Ishikawa (cell line): ENCODE data around the gene SAG.

ENCODE experiments used
- CEBPB ChIP-seq: IDR thresholded peaks from 2 replicates; pipeline ENCODE4 v1.6.1; 2012
- CREB1 ChIP-seq: IDR thresholded peaks from 2 replicates; pipeline ENCODE4 v1.6.1; 2012; ENCODE audit warnings: low read depth
- EGR1 ChIP-seq: IDR thresholded peaks from 2 replicates; pipeline ENCODE4 v1.6.1; 2012
- EP300 ChIP-seq: IDR thresholded peaks from 2 replicates; pipeline ENCODE4 v1.6.1; 2012; ENCODE audit warnings: borderline replicate concordance
- FOXM1 ChIP-seq: IDR thresholded peaks from 2 replicates; pipeline ENCODE4 v1.6.1; 2012; ENCODE audit warnings: low read depth, borderline replicate concordance
- NFIC ChIP-seq: IDR thresholded peaks from 2 replicates; pipeline ENCODE4 v1.6.1; 2012
- RAD21 ChIP-seq: IDR thresholded peaks from 2 replicates; pipeline ENCODE4 v1.6.1; 2012; ENCODE audit warnings: low read depth
- TAF1 ChIP-seq: IDR thresholded peaks from 2 replicates; pipeline ENCODE4 v1.6.1; 2012; ENCODE audit warnings: low read depth, mild to moderate bottlenecking
- TCF12 ChIP-seq: IDR thresholded peaks from 2 replicates; pipeline ENCODE4 v1.6.1; 2012; ENCODE audit warnings: low read depth
- TEAD4 ChIP-seq: IDR thresholded peaks from 2 replicates; pipeline ENCODE4 v1.6.1; 2012
- YY1 ChIP-seq: IDR thresholded peaks from 2 replicates; pipeline ENCODE4 v1.6.1; 2012; ENCODE audit warnings: low read depth
- ZBTB7A ChIP-seq: IDR thresholded peaks from 2 replicates; pipeline ENCODE4 v1.6.1; 2012; ENCODE audit warnings: low read depth
- TF ChIP-seq, protein P1 (sequence below): IDR thresholded peaks from 2 replicates; pipeline ENCODE4 v1.6.1; 2012
- TF ChIP-seq, protein P2 (sequence below): IDR thresholded peaks from 2 replicates; pipeline ENCODE4 v1.6.1; 2012
- TF ChIP-seq, protein P3 (sequence below): IDR thresholded peaks from 2 replicates; pipeline ENCODE4 v1.6.1; 2012; ENCODE audit warnings: low read depth, mild to moderate bottlenecking

The SAG gene

DNA sequence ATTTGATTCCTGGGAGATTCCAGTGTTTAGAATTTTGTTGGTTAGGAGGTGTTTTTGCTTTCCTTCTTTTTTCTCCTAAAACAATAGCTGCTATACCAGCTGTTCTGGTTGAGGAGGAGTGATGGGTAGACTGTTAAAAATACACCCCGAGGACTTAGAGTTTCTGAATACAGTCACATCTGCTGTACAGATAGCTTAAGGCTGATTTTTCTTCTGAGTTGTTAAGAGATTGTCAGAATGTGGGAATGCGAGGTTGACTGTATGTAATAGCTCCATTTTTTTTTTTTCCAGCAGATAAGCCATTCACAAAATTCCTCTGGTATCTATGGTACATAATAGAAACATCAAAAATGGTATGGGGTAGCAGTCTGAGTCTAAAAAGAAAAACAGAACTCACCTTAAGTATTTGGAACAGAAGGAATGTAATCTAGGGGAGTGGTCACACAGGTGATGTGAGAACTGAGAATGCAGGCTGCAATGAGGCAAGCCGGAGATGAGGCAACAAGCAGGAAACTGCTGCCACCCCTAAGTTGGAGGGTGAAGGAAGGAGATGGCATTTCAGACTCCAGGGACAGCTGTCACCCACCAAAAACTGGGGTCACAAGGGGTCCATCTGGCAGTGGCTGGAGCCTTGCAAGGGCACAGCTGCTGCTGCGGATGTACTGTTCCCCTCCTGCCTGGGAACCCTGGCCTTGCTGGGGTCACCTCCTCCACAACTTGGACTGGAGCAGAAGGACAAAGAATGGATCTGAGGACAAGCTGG, 49.1 kb downstream of the SAG start:
- TF ChIP-seq, protein P1, sequence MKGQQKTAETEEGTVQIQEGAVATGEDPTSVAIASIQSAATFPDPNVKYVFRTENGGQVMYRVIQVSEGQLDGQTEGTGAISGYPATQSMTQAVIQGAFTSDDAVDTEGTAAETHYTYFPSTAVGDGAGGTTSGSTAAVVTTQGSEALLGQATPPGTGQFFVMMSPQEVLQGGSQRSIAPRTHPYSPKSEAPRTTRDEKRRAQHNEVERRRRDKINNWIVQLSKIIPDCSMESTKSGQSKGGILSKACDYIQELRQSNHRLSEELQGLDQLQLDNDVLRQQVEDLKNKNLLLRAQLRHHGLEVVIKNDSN, result no peak
- TF ChIP-seq EGR1, result no peak
- TF ChIP-seq TCF12, result no peak
- TF ChIP-seq, protein P2, sequence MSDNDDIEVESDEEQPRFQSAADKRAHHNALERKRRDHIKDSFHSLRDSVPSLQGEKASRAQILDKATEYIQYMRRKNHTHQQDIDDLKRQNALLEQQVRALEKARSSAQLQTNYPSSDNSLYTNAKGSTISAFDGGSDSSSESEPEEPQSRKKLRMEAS, result no peak
- TF ChIP-seq FOXM1, result no peak
- TF ChIP-seq, protein P3, sequence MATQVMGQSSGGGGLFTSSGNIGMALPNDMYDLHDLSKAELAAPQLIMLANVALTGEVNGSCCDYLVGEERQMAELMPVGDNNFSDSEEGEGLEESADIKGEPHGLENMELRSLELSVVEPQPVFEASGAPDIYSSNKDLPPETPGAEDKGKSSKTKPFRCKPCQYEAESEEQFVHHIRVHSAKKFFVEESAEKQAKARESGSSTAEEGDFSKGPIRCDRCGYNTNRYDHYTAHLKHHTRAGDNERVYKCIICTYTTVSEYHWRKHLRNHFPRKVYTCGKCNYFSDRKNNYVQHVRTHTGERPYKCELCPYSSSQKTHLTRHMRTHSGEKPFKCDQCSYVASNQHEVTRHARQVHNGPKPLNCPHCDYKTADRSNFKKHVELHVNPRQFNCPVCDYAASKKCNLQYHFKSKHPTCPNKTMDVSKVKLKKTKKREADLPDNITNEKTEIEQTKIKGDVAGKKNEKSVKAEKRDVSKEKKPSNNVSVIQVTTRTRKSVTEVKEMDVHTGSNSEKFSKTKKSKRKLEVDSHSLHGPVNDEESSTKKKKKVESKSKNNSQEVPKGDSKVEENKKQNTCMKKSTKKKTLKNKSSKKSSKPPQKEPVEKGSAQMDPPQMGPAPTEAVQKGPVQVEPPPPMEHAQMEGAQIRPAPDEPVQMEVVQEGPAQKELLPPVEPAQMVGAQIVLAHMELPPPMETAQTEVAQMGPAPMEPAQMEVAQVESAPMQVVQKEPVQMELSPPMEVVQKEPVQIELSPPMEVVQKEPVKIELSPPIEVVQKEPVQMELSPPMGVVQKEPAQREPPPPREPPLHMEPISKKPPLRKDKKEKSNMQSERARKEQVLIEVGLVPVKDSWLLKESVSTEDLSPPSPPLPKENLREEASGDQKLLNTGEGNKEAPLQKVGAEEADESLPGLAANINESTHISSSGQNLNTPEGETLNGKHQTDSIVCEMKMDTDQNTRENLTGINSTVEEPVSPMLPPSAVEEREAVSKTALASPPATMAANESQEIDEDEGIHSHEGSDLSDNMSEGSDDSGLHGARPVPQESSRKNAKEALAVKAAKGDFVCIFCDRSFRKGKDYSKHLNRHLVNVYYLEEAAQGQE, result no peak
- TF ChIP-seq ZBTB7A, result no peak
- no peak for TF ChIP-seq TAF1
- TF ChIP-seq NFIC, result no peak
- no peak for TF ChIP-seq TEAD4
- no peak for TF ChIP-seq CEBPB
- no peak for TF ChIP-seq EP300
- no peak for TF ChIP-seq YY1
- TF ChIP-seq CREB1, result no peak
- TF ChIP-seq RAD21, result no peak

- TF ChIP-seq YY1 (no peak), TAF1 (no peak), CREB1 (no peak), NFIC (no peak), TCF12 (no peak), RAD21 (no peak), ZBTB7A (no peak), CEBPB (no peak), TEAD4 (no peak), FOXM1 (no peak), EP300 (no peak), EGR1 (no peak)
- TF ChIP-seq, protein P3, result no peak
- TF ChIP-seq, protein P1, result no peak
- TF ChIP-seq, protein P2, result no peak
These were observed 50.7 kb downstream of the SAG start for GRCh38 chr2:233358335-233358734.

- TF ChIP-seq ZBTB7A (no peak), CEBPB (no peak), YY1 (no peak), TEAD4 (no peak), NFIC (no peak), TCF12 (no peak), FOXM1 (no peak), EP300 (no peak), EGR1 (no peak), CREB1 (no peak), TAF1 (no peak), RAD21 (no peak)
- TF ChIP-seq, protein P2, result no peak
- TF ChIP-seq, protein P1, result no peak
- TF ChIP-seq, protein P3, result no peak
These were observed 51.3 kb downstream of the SAG start for GRCh38 chr2:233358947-233359346.
